VCaP (cell line): ENCODE results near the gene RBP3.
A peak's percentile ranks its signal among the peaks of the same experiment; 100 is the strongest.

Experiments
- H3K27ac ChIP-seq: fragments of 450-650 bp; 2 replicates; pipeline ENCODE4 v1.5.1; 2017
- TF ChIP-seq, protein P1 (sequence below): fragments of 450-650 bp; conservative IDR thresholded peaks from 2 replicates; pipeline ENCODE4 v1.5.1; 2017; ENCODE audit warnings: mild to moderate bottlenecking, moderate library complexity

Gene RBP3

DNA sequence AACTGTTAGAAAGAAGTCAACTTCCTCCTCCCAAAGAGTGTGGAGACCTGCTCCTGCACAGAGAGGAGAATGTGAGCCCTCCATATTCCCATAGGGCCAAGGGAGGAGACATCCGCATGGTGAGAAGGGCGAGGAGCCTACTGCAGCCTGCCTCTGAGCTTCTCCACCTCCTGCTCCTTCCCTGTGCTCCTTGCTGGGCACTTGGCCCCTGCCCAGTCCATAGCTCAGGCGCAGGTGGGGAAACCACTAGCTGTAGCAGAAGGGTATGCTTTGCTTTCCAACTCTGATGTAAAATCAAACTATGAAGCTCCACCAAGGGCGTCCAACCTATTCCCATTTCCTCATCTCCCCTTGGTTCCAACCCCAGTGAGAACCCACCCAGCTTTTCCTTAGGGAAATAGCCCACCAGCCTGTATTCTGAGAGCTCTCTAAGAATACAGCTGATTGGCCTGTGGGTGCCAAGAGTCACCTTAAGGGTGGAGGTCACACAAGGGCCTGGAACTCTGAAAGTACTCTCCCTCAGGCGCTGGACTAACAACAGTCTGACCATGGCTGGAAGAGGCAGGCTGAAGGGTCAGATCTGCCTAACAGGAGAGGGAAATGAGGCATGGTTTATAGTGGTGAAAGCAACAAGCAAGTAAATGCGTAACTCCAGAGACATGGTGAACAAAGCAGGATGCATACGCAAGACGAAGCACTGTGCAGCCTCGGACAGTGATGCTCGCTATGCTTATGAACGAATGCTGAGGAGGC is 22.0 kb downstream of the RBP3 start:
- TF ChIP-seq, protein P1, sequence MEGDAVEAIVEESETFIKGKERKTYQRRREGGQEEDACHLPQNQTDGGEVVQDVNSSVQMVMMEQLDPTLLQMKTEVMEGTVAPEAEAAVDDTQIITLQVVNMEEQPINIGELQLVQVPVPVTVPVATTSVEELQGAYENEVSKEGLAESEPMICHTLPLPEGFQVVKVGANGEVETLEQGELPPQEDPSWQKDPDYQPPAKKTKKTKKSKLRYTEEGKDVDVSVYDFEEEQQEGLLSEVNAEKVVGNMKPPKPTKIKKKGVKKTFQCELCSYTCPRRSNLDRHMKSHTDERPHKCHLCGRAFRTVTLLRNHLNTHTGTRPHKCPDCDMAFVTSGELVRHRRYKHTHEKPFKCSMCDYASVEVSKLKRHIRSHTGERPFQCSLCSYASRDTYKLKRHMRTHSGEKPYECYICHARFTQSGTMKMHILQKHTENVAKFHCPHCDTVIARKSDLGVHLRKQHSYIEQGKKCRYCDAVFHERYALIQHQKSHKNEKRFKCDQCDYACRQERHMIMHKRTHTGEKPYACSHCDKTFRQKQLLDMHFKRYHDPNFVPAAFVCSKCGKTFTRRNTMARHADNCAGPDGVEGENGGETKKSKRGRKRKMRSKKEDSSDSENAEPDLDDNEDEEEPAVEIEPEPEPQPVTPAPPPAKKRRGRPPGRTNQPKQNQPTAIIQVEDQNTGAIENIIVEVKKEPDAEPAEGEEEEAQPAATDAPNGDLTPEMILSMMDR = no peak
- no peak overlapping the region for H3K27ac ChIP-seq

DNA sequence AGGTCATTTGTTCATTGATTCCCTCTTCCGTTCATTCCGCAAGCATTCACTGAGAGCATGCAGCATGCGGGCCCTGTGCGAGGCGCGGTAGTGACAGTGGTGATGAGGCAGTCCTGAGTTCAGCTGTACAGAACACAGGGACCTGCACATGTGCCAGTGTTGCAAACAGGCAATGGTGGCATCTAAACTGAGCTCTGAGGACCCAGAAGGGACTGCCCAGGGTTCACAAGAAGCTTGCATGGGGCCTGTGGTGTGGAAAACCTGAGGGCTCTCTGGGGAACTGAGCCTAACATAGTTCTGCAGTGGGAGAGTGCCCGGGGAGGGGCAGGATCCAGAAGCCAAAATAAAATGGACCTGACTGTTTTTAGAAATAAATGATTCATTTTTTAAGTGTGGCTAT is 22.7 kb downstream of the RBP3 start:
- TF ChIP-seq, protein P1 = no peak

DNA sequence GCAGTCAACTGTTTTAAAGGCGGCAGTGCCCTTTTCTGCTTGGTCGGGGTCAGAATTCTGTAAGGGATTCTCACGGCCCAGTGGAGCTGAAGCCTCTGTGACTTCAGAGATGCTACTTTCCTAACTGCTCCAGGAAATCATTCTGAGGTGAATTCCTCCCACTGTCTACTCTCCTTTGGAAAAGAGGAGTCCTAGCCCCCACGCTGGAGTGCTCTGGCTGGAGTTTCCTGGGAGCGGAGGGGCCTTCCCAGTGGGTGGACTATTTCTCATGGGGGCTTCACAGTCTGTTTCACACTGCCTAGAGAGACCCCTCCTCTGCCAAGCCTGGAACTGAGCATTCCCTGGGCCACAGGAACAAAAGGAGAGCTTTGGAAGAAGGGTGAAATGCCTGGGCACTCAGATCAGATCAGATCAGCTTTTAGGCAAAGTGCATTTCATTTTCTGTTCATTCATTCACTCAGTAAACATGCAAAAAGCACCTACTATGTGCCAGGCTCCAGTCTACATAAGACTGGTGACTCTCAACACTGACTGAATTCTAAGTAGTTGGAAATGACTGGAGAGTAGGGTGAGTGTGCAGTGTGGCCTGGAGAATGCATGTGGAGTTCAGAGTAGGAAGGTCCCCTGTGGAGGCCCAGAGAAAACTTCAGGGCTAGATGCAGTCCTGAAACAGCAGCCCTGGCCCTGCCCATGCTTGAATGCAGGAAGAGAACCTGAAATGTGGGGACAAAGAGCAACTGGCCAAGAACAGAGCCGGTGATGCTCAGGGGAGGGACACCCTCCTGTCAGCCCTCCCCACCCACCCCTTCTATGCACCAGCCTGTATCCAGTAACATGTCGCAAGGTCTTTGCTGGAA is 23.7 kb downstream of the RBP3 start:
- TF ChIP-seq, protein P1 = no peak
- H3K27ac ChIP-seq = no peak overlapping the region

More for the DNA sequence above, 22.7 kb downstream of the RBP3 start:
- no peak overlapping the region for H3K27ac ChIP-seq

DNA sequence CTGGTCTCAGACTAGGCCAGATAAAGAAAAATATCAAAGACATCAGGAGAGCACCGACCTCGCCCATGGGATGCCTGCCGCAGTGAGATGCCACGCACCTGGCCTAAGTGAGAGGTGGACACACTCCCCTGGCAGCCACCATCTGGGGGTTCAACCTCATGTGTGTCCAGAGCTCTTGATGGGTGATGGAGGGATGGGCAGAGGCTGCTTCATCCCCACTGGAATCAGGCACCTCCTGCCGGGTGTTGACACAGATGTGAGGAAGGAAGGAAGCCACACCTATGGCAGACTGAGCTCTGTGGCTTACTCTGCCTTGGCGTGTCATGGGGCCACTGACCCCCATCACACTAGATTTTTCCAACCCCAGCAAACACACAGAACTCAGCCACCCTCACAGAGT is 24.6 kb downstream of the RBP3 start:
- TF ChIP-seq, protein P1 = no peak
- H3K27ac ChIP-seq = no peak overlapping the region; the same call in 1 of the 2 replicates

DNA sequence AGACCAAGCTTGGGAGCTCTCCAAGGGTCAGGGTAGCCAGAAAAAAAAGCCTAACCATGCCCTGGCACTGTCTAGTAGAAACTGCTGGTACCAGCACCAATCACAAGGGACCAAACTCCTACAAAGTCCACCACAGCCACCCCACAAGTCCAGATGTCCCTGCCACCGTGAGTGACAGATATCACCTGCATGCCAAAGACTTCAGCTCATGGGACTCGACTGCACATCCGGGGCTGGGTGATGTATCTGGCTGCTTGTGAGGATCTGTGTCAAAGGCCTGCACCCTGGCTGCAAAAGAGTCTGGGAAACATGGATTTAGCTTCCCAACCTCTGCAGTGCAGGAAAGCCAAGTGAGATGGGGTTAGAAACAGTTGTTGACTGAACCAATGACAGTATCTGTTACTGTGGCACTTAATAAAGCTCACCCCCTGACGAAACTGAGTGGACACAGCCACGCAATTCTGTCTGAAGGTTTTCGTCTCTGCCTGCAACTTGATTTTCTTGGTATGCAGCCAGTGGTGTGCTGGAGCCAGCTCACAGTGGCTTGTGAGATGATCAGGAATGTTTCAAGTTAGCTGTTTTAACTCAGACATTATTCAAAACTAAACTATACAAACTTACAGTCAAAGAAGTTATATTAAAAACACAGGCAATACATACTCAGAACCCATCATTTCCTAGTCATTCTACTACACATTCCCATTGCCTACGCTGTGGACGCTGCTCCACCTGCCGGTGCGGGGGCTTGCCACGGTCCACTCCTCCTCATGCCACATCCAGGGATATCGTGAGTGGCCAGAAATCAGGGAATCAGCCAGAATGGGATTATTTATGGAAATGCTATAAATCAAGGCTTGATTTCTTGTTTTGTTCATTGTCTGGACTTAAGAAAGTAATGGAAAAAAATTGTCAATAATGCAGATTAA is 26.7 kb downstream of the RBP3 start:
- TF ChIP-seq, protein P1 = no peak
- peak overlapping the region; percentile 41 for H3K27ac ChIP-seq

DNA sequence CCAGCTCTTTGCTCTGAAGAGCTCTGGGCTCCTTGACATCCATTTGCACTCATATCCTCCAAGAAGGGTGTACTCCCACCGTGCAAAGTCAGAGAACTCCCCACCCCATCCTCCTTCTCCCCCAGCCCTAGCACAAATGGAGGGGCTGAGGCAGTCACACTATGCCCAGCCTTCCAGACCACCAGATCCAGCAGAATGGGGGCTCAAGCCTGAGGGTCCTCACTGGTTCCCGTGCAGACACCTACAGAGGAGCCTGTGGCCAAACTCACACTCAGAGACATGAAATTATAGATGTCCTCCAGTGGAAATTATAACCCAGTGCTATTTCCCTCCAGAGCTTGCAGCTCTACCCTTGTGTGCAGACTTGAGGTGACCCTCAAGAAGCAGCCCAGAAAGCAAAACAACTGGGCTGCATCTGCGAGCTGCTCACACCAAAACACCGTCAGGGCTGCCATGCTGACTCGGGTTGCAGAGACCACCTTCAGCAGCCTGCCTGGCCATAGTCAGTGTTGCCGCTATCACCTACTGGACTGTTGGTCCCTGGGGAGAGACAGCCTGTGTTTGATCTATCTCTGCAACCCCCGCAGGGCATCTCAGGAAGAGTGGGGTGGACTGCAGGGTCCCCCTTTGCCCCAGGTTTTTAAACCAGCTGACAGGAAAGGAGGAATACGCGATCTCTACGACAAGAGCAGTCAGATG is 28.5 kb downstream of the RBP3 start:
- TF ChIP-seq, protein P1 = no peak
- H3K27ac ChIP-seq = no peak overlapping the region
